Hematopoietic multipotent progenitor cell treated with erythropoietin and hydrocortisone succinate and interleukin-3 and kit ligand, for 15 days (in vitro differentiated cells): ENCODE data around the gene ATF6B.

Experiments
- DNase-seq: peaks from one replicate; pipeline ENCODE4 v3.0.0-alpha.2; 2015; ENCODE audit warnings: low spot score

ATF6B gene

GRCh38 chr6:32131439-32131948 is 3.4 kb upstream of the ATF6B start:
- DNase-seq = peak; percentile 75

GRCh38 chr6:32129297-32130088 is 1.4 kb upstream of the ATF6B start:
- DNase-seq = peak; percentile 29

DNA sequence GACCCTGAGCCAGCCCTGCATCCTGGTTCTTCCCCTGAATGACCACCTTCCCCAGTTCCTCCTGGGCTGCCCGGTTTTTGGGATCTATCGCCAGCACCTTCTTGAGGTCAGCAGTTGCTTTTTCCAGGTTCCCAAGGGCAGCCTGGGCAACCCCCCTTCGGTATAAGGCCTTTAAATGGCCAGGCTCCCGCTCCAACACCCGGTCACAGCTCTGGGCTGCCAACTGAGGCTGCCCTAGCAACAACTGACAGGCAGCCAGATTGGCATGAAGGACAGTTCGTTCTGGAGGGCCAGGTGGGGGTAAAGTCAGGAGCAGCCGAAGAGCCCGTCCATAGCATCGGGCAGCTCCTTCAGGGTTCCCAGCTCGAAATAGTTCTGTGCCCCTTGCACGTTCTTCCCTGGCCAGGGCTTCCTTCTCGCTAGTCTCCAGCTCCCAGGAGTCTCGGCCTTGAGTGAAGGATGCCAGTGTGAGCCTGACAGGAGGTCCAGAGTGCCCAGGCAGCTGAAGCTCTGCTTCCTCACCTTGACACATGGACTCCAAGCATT is 778 bp upstream of the ATF6B start:
- no peak for DNase-seq

- no peak for DNase-seq
These were observed 683 bp downstream of the ATF6B start for GRCh38 chr6:32127409-32127716.

GRCh38 chr6:32126880-32127279 is 1.2 kb downstream of the ATF6B start:
- DNase-seq = no peak

DNA sequence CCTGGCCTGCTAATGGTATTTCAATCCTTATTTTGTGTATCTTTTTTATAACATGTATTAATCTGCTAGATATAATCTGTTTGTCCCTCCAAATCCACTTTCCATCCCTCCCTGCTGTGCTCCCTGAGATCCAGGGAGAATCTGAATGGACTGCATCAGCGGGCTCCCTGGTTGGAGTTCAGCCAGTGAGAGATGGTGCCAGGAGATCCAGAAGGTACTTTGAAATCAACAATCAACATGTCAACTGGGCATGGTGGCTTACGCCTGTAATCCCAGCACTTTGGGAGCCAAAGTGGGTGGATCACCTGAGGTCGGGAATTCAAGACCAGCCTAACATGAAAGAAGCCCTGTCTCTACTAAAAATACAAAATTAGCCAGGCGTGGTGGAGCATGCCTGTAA is 4.4 kb downstream of the ATF6B start:
- DNase-seq = no peak

- DNase-seq = no peak
These were observed 7.4 kb downstream of the ATF6B start for GRCh38 chr6:32120573-32121059.

- peak; percentile 84 for DNase-seq
These were observed 9.0 kb downstream of the ATF6B start for GRCh38 chr6:32118782-32119628.

GRCh38 chr6:32117461-32117860 is 10.6 kb downstream of the ATF6B start:
- DNase-seq = no peak

DNA sequence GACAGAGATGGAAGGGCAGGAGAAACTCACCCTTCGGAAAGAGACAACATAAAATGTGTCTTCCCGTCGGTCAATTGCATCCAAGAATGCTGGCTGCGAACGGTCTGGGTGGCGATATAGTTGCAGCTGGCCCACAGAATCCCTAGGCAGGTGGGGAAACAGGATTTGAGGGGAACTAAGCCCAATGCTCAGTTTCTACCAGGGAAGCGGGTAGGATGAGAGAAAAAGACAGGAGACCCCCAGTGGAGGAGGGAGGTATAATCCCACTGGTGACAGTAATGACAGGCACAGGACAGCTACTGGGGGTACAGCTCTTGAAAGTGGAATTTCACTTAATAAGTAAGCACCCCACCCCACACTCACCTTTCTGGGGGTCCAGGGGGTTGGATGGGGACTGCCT is 11.4 kb downstream of the ATF6B start:
- DNase-seq = peak; percentile 61

DNA sequence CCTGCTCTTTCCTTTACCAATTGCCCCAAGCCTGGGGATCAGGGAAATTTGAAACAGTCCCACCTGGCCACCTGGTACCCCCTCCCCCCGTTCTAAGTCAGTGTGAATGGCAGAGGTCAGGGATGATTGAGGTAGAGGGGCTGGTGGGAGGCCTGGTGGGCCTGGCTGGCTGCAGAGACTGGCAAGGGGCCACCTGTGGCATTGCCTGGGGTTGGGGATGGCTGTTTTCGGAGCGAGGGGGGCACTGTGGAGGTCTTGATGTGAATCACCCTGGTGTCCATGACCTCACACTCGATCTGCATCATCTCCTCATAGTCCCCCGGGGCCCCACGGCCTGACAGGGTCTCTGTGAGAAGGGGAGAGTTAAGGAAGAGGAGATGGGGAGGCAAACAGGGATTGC is 12.4 kb downstream of the ATF6B start:
- DNase-seq = no peak

GRCh38 chr6:32114796-32115195 is 13.2 kb downstream of the ATF6B start:
- no peak for DNase-seq

DNA sequence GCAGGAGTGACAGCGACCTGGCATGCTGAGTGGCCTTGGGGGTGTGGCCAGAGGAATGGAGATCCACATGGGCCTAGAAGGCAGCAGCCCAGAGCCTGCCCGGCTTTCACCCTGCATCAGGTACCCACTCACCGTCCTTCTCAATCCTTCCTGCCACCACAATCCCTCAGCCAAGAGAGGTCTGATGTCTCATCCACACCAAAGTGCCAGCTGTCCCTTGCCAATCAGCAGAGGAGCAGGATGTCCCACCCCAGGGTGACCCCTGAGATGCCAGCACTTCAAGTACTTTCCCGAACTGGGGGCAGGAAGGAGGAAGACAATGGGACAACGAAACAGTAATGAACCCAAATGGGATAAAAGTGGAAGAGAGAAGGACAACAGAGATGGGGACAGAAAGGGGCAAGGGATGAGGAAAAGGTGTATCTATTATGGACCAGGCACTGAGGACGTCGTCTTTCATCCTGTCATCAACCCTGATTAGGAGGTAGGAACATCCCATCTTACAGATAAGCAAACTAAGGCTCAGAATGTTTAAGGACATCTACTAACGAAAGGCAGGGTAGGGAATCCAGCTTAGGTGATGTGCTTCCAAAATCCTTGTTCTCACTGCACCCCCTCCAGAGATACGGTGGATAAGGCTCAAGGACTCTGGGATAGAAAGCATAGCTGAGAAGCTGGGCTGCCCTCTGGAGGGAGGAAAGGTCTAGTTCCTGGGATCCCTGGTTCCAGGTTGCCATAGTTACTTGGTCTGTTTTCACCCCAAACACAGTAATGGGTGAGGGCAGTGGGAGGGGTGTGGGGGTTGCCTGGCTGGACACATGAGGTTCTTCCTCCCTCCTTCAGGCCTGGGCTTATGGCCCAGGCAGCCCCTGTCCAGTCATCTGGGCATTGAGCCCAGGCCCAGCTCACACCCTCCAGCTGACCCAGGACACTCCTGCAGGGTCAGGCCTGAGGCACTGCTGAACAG is 14.4 kb downstream of the ATF6B start:
- no peak for DNase-seq

- DNase-seq = no peak
These were observed 15.5 kb downstream of the ATF6B start for GRCh38 chr6:32112431-32112980.

- DNase-seq = no peak
These were observed 16.5 kb downstream of the ATF6B start for GRCh38 chr6:32111424-32112066.

DNA sequence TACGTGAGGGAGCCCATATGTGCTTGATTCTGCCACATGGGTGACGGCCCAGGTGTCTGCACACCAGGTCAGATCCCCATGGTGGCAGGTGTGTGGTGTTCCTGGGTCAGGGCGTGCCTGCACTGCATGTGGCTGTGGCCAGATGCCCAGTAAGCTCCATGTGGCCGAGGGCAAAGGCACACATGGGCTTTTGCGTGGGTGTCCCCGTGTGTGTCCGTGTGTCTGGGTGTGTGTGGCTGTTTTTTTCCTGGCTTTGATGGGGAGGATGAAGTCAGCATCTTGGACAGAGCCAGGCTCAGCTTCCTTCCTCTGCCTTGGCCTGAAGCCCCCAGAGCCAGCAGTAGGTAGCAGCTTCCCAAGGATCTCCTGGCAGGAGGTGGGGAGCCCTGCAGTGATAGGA is 17.4 kb downstream of the ATF6B start:
- DNase-seq = no peak

DNA sequence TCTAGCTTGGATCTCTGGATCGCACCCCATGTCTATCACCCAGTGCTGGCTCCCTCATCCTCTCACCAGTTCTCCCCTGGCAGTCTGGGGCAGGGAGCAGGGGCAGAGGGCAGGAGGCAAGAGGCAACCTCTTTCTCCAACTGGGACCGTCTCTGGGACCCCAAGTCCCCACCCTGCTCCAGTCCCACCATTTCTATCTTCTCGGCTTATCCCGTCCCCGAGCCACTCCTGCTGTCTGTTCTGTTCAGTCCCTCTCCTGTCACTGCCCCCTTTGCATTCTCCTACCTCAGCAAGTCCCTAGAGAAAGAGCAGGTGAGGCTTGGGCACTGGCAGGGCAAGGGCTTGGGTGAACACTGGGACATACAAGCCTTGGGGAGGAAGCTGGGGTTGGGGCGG is 18.3 kb downstream of the ATF6B start:
- no peak for DNase-seq

GRCh38 chr6:32109114-32109764 is 18.8 kb downstream of the ATF6B start, which contains the start of gene TNXB:
Gene TNXB, minus strand, starts transcription at chr6:32109338. Its CDS starts 11,140 bp downstream, at chr6:32098198.
- peak; percentile 50 for DNase-seq

GRCh38 chr6:32108727-32109113 is 19.3 kb downstream of the ATF6B start:
- DNase-seq = no peak

DNA sequence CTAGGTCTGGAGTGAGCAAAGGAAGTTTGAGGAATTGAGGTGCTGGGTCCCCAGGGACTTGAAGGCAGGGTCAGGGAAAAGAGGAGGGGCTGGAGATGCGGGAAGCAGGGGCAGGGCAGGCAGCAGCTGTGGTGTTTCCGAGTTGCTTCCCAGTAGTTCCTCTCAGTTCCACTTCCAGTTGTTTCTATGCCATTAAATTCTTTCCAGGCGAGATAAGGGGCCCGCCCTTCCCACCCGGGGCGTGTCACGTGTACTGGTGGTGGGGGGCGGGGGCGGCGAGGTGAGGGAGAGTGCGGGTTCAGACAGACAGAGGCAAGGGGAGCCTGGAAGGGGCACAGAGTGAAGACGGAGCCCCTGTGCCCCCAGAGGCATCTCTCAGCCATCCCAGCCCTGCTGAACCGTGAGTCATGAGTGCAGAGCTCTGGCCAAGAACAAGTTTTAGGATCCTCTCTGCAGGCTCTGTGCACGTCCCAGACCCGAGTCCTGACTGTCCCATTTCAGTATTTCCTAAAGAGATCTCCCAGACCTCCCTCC is 19.9 kb downstream of the ATF6B start:
- DNase-seq = peak; percentile 64
